HL-60 (cell line): ENCODE data around the gene GCSH.

Experiments
- CTCF ChIP-seq: IDR thresholded peaks from one replicate; pipeline ENCODE4 v1.5.1; 2011; ENCODE audit warnings: low read length, control low read depth, inconsistent platforms; ENCODE audit not compliant: insufficient read depth
- GABPA ChIP-seq: IDR thresholded peaks from 2 replicates; pipeline ENCODE4 v1.6.1; 2012; ENCODE audit warnings: low read depth
- POLR2AphosphoS5 ChIP-seq: IDR thresholded peaks from 2 replicates; pipeline ENCODE4 v1.6.1; 2012; ENCODE audit warnings: low read depth
- SPI1 ChIP-seq: IDR thresholded peaks from 2 replicates; pipeline ENCODE4 v1.6.1; 2012; ENCODE audit warnings: low read depth, mild to moderate bottlenecking, borderline replicate concordance

GRCh38 chr16:81088836-81089235 lies 7.4 kb downstream of the GCSH start:
- no peak for TF ChIP-seq POLR2AphosphoS5
- TF ChIP-seq CTCF: no peak
- TF ChIP-seq GABPA: no peak
- no peak for TF ChIP-seq SPI1
